IPS DF 19.7 (cell line): ENCODE data around the gene WDR88.
"Not testable (repeated sequence)": the region's sequence is repeated elsewhere in the genome, so short reads cannot be mapped to it uniquely, and the experiment has no call there.

Experiments used
- DNase-seq: peaks from one replicate; pipeline ENCODE4 v3.0.0-alpha.2; 2013; ENCODE audit warnings: low read depth, low spot score

WDR88 gene

GRCh38 chr19:33196446-33197193, 64.7 kb downstream of the WDR88 start:
- no peak for DNase-seq

DNA sequence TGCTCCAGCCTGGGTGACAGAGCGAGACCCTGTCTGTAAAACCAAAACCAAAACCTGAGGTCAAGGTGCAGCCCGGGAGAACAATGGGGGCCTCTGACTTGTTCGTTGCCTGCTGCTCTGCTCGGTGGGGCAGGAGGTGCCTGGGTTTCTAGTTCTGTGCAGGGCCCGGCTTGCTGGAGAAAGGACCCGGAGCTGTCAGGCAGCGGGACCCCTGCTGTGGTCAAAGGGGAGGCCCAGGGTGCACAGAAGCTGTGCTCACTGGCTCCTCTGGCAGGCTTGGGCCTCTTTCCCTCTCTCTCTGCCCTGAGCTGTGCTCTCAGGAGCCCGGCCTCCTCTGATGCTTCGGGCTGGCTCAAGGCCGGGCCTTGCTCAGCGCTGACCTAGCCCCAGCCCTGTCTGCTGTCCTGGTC, 65.7 kb downstream of the WDR88 start:
- no peak for DNase-seq

GRCh38 chr19:33198169-33198568, 66.3 kb downstream of the WDR88 start:
- DNase-seq, result no peak

GRCh38 chr19:33199441-33200265, 67.7 kb downstream of the WDR88 start:
- DNase-seq, result no peak

DNA sequence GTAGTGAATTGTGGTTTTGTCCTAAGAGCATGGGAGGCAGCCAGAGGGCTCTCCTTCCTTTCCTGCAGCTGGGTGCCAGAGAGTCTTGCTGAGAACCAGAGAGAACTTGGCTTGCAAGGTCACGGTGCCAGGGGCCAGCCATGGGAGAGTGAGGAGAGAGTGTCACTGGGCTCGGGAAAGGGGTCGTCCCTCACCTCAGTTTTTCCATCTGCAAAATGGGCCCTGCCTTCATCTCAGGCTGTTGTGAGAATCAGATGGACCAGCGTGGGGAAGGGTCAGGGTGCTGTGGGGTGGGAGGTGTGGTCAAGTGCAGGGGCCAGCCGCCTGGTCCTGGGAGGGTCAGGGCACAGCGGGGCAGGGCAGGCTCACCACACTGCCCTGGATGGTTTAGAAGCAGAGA, 69.6 kb downstream of the WDR88 start:
- no peak for DNase-seq

DNA sequence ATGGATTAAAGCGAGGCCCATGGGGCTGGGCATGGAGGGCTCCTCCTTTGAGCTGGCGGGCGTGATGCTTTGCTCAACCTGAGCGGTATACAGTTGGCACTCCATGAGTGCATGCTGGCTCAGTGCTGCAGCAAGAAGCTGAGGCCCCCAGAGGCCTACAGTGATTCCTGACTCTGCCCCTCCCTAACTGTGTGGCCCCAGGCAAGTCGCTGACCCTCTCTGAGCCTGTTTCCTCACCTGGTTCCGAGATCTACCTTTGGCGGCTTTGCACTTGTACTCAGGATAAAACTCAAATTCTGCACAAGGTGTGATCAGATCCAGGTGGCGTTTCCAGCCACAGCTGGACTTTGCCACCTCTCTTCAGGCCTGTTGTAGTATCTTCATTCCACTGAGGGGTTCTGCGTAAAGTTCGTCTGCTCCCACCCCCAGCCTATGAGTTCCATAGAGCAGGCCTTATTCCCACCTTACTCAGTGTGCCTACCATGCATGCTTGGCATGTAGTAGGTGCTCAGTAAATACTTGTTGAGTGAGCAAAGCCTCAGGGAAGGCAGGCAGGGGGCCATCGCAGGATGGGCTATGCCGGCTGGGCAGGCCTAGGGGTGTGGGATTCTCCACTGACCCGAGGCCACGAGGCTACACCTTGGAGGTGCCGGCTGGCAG, 70.1 kb downstream of the WDR88 start:
- DNase-seq, result no peak

DNA sequence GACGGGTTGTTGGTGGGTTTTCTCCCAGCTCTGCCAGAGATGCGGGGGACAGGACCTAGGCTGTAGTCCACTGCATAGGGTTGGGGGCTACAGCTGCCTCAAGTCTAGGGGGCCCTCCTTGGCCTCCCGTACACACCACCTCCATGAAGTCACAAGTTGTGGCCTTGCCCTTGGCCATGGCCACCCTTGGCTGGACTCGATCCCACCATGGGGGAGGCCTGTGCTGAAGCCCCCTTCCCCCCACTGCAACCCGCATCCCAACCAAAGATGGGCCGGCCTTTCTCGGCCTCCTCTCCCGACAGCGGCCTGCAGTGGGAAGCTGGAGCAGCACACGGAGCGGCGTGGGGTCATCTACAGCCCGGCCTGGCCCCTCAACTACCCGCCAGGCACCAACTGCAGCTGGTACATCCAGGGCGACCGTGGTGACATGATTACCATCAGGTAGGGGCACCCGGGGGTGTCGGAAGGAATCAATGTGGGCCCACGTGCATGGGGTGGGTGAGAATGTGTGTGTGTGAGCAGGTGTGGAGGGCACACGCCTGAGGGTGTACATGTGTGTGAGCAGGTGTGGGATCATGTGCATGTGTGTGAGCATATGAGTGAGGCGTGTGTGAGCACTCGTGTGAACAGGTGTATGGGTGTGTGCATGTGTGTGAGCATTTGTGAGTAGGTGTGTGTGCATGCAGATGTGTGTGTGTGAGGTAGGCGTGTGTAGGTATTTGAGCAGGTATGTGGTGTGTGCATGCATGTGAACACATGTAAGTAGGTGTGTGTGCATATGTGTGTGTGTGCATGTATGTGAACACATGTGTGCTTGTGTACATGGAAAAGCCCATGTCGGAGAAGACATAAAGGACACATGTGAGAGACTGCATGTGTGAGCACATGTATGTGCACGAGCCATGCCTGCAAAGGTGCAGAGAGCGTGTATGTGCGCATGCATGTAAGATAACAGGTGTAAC, 70.9 kb downstream of the WDR88 start:
- no peak for DNase-seq

- DNase-seq, result no peak
Observed at GRCh38 chr19:33203529-33203928, 71.6 kb downstream of the WDR88 start.

DNA sequence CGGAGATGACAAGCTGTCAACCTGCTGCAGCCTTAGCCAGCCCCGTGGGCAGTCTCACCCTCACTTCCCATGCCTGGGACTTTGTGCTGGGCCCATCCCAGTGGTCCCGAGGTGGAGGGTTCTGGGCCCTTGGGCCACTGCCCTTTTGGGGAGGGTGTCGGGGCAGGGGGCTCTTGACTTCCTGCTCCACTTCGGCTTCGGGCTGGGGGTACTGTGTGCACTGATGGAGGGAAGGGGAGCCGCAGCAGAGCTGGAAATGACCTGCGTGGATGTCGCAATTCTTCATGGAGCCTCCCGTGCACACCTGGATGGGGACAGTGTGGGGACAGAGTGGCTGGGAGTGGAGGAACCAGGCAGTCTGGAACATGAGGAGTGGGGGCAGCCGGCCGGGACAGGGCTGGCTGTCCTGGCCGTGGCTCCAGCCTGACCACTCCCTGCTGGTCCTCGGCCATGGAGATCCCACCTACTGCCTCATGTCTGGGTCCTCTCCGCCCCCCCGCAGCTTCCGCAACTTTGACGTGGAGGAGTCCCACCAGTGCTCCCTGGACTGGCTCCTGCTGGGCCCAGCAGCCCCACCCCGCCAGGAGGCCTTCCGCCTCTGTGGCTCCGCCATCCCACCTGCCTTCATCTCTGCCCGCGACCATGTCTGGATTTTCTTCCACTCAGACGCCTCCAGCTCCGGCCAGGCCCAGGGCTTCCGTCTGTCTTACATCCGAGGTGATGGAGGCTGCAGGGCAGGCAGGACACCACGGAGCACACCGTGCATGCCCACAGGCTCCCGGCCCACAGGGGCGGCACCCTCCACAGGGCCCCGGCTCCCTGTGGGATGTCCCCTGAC, 72.4 kb downstream of the WDR88 start:
- no peak for DNase-seq

DNA sequence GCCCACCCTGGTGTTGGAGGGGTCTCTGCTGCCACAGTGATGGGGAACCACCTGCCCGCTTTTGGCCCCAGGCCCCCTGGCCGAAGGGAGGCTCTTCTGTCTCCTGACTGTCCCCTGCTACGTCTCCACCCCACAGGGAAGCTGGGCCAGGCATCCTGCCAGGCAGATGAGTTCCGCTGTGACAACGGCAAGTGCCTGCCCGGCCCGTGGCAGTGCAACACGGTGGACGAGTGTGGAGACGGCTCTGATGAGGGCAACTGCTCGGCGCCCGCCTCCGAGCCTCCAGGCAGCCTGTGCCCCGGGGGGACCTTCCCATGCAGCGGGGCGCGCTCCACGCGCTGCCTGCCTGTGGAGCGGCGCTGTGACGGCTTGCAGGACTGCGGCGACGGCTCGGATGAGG, 73.2 kb downstream of the WDR88 start:
- DNase-seq, result no peak

DNA sequence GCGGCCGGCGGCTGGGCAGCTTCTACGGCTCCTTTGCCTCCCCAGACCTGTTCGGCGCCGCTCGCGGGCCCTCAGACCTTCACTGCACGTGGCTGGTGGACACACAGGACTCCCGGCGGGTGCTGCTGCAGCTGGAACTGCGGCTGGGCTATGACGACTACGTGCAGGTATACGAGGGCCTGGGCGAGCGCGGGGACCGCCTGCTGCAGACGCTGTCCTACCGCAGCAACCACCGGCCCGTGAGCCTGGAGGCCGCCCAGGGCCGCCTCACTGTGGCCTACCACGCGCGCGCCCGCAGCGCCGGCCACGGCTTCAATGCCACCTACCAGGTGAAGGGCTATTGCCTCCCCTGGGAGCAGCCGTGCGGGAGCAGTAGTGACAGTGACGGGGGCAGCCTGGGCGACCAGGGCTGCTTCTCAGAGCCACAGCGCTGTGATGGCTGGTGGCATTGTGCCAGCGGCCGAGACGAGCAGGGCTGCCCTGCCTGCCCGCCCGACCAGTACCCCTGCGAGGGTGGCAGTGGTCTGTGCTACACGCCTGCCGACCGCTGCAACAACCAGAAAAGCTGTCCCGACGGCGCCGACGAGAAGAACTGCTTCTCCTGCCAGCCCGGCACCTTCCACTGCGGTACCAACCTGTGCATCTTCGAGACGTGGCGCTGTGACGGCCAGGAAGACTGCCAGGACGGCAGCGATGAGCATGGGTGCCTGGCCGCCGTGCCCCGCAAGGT, 73.8 kb downstream of the WDR88 start:
- no peak for DNase-seq

DNA sequence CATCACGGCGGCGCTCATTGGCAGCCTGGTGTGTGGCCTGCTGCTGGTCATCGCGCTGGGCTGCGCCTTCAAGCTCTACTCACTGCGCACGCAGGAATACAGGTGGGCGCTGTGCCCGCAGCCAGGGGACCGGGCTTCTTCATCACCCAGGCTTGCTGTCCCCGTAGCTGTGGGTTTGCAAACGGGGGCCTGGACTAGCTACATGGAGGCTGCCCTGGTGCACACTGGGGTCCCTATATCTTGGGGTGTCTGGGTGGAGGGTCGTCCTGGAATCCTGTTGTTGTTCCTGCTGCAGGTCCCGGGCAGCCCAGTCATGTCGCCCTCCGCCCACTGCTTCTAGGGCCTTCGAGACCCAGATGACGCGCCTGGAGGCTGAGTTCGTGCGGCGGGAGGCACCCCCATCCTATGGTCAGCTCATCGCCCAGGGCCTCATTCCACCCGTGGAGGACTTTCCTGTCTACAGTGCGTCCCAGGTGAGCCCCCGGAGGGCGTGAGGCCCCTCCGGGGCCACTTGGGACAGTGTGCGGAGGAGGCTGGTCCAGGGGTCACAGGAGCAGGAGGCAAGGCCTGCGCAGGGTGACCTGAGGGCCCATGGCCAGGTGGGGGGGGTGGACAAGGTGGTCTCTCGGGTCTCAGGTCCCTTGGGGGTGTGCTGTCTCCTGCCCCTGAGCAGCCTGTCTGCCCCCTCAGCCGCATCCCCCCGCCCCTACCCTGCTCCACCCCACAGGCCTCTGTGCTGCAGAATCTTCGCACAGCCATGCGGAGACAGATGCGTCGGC, 74.5 kb downstream of the WDR88 start:
- DNase-seq, result no peak

GRCh38 chr19:33207040-33207620, 75.2 kb downstream of the WDR88 start:
- no peak for DNase-seq

GRCh38 chr19:33207903-33208302, 76.0 kb downstream of the WDR88 start:
- DNase-seq, result no peak

DNA sequence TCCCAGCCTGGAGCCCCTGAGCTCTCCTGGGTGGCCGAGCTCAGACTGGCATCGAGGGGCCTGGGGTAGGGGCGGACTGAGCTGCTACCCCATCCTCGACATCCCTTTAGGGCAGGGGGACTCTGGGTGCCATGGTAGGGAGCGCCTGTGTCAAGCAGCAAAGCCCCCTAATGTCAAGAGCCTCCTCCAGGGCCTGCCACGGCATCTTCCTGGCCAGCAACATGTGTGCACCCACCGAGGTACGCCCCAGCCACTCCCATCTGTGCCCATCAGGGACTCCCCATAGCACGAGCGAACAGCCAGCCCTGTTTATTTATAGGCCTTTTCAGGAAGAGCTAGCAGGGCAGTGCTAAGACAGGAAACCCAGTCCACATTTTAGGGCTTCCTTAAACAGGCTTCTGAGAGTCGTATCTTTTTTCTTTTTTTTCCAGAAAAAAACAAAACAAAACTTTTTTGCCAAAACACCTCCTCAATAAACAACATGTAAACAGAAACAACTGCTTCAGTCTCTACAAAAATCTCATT, 76.5 kb downstream of the WDR88 start:
- no peak for DNase-seq

GRCh38 chr19:33208904-33209849, 77.3 kb downstream of the WDR88 start:
- no peak for DNase-seq

- DNase-seq, result not testable (repeated sequence)
Observed at GRCh38 chr19:33209850-33210230, 77.9 kb downstream of the WDR88 start.
